ENCODE data around the gene HEATR5A.

- TF ChIP-seq POLR2A (IDR thresholded peaks at IDR 0.05) (no peak), CTCF (IDR thresholded peaks at IDR 0.05) (no peak)
Measured at GRCh38 chr14:31280132-31280870, 140.0 kb downstream of the HEATR5A start.

All from esophagus squamous epithelium (tissue), 4 donors.